H1 (cell line): ENCODE measurements around the gene CPNE5. TPM values are rescaled to one million over a fixed set of nuclear protein-coding genes. Genes with fewer than 3 reads are reported as not detected.
A peak's percentile ranks its signal among the peaks of the same experiment; 100 is the strongest.

Experiments
- CTCF ChIA-PET: fragments of 300-600 bp; sonication (Branson Sonifier 250); formaldehyde crosslinking; loops from one replicate; lab custom pipeline; 2021; ENCODE audit not compliant: partially characterized antibody; lab: Charles Lee
- POLR2A ChIA-PET: fragments of 300-600 bp; sonication (Branson Sonifier 250); formaldehyde crosslinking; loops from one replicate; lab custom pipeline; 2021; ENCODE audit warnings: inconsistent platforms; ENCODE audit not compliant: partially characterized antibody; lab: Charles Lee
- DNase-seq, 2 experiments: peaks; one replicate each; pipeline versions ENCODE4 v3.0.0 to v3.0.0-alpha.2; 2010 to 2022; ENCODE audit warnings: low spot score in 2 of 2, low read depth in 1 of 2, mixed read lengths in 1 of 2
- FAIRE-seq: peaks from 2 replicates; lab custom pipeline; 2011; peaks lifted over from hg19 to GRCh38; lab: Jason Lieb, UNC
- H2AFZ ChIP-seq: 2 replicates; pipeline ENCODE4 v1.8.1; 2012; ENCODE audit warnings: low read length, inconsistent platforms
- H2AK5ac ChIP-seq: 2 replicates; pipeline ENCODE4 v1.6.1; 2013; ENCODE audit warnings: low read depth, low read length
- H2BK120ac ChIP-seq: replicated peaks from 2 replicates; pipeline ENCODE3; 2013; ENCODE audit warnings: low read depth, low read length, inconsistent platforms
- H2BK12ac ChIP-seq: 2 replicates; pipeline ENCODE4 v1.6.1; 2013; ENCODE audit warnings: low read depth, low read length
- H2BK15ac ChIP-seq: 2 replicates; pipeline ENCODE4 v1.6.1; 2013; ENCODE audit warnings: low read length
- H2BK20ac ChIP-seq: 2 replicates; pipeline ENCODE4 v1.6.1; 2013; ENCODE audit warnings: low read length
- H2BK5ac ChIP-seq: 2 replicates; pipeline ENCODE4 v1.6.1; 2013; ENCODE audit warnings: low read depth, low read length
- H3K14ac ChIP-seq: 2 replicates; pipeline ENCODE4 v1.6.1; 2013; ENCODE audit warnings: inconsistent platforms; ENCODE audit not compliant: insufficient read length
- H3K18ac ChIP-seq: 2 replicates; pipeline ENCODE4 v1.6.1; 2013; ENCODE audit warnings: low read length; ENCODE audit errors: extremely low read depth
- H3K23ac ChIP-seq: 2 replicates; pipeline ENCODE4 v1.6.1; 2013; ENCODE audit warnings: inconsistent platforms; ENCODE audit not compliant: insufficient read length
- H3K23me2 ChIP-seq: 2 replicates; pipeline ENCODE4 v1.6.1; 2013; ENCODE audit warnings: low read depth, low read length
- H3K27ac ChIP-seq: 2 replicates; pipeline ENCODE4 v1.6.1; 2011; ENCODE audit warnings: low read depth, low read length, inconsistent platforms
- H3K27me3 ChIP-seq, 4 experiments: replicated peaks in 1 of 4; 1 replicate in 1 of 4; 2 replicates in 3 of 4; pipeline versions ENCODE4 v1.6.1 to v1.8.1; 2011 to 2013; ENCODE audit warnings: low read length in 3 of 4, mild to moderate bottlenecking in 3 of 4, inconsistent platforms in 2 of 4, mixed read lengths in 2 of 4, moderate library complexity in 1 of 4; ENCODE audit not compliant: control insufficient read depth in 3 of 4, insufficient read depth in 3 of 4; ENCODE audit errors: extremely low read depth in 1 of 4
- H3K36me3 ChIP-seq, 4 experiments: 2 replicates each; pipeline versions ENCODE4 v1.6.1 to v1.8.1; 2011 to 2013; ENCODE audit warnings: mild to moderate bottlenecking in 4 of 4, low read length in 3 of 4, moderate library complexity in 2 of 4, control low read depth in 1 of 4, inconsistent platforms in 1 of 4; ENCODE audit not compliant: insufficient read depth in 4 of 4, control insufficient read depth in 2 of 4
- H3K4ac ChIP-seq: replicated peaks from 2 replicates; pipeline ENCODE3; 2013; ENCODE audit warnings: low read length, low read depth, mixed read lengths, inconsistent platforms; ENCODE audit not compliant: insufficient read length
- H3K4me1 ChIP-seq, 4 experiments: replicated peaks in 1 of 4; 1 replicate in 1 of 4; 2 replicates in 3 of 4; pipeline versions ENCODE4 v1.6.1 to v1.8.1; 2011 to 2013; ENCODE audit warnings: low read length in 3 of 4, inconsistent platforms in 2 of 4, mixed read lengths in 1 of 4; ENCODE audit not compliant: insufficient read depth in 4 of 4, control insufficient read depth in 3 of 4
- H3K4me2 ChIP-seq, 2 experiments: 2 replicates each; pipeline versions ENCODE4 v1.6.1 to v1.8.1; 2011 to 2013; ENCODE audit warnings: low read depth in 2 of 2, low read length in 2 of 2, control low read depth in 1 of 2, inconsistent platforms in 1 of 2, mild to moderate bottlenecking in 1 of 2; ENCODE audit not compliant: insufficient read depth in 1 of 2
- H3K4me3 ChIP-seq, 4 experiments: fragments of 200-600, 300-600 bp in 1 of 4; sonication (generic), shearing (Covaris generic), sonication (Bioruptor Twin) in 1 of 4; 2 replicates each; pipeline versions ENCODE4 v1.5.1 to v1.8.1; 2011 to 2016; ENCODE audit warnings: low read length in 4 of 4, low read depth in 3 of 4, control low read depth in 2 of 4, inconsistent platforms in 2 of 4, mild to moderate bottlenecking in 2 of 4, mixed read lengths in 1 of 4, moderate library complexity in 1 of 4; ENCODE audit not compliant: insufficient read depth in 2 of 4; ENCODE audit errors: extremely low read depth in 1 of 4
- H3K56ac ChIP-seq: replicated peaks from 2 replicates; pipeline ENCODE3; 2013; ENCODE audit warnings: low read depth, mild to moderate bottlenecking, mixed read lengths, low read length, inconsistent platforms; ENCODE audit not compliant: insufficient read length
- H3K79me1 ChIP-seq: 2 replicates; pipeline ENCODE4 v1.6.1; 2013; ENCODE audit warnings: low read depth, low read length, control low read depth
- H3K79me2 ChIP-seq, 2 experiments: 2 replicates each; pipeline versions ENCODE4 v1.6.1 to v1.8.1; 2012 to 2013; ENCODE audit warnings: low read length in 2 of 2, mild to moderate bottlenecking in 2 of 2, inconsistent platforms in 1 of 2; ENCODE audit not compliant: insufficient read depth in 2 of 2, control insufficient read depth in 1 of 2
- H3K9ac ChIP-seq, 4 experiments: replicated peaks in 1 of 4; 1 replicate in 1 of 4; 2 replicates in 3 of 4; pipeline versions ENCODE4 v1.6.1 to v1.8.1; 2011 to 2013; ENCODE audit warnings: low read depth in 3 of 4, low read length in 3 of 4, control low read depth in 2 of 4, mild to moderate bottlenecking in 2 of 4, moderate library complexity in 2 of 4, inconsistent platforms in 1 of 4; ENCODE audit errors: extremely low read depth in 1 of 4
- H3K9me3 ChIP-seq, 2 experiments: 2 replicates each; pipeline versions ENCODE4 v1.6.1 to v1.8.1; 2012 to 2013; ENCODE audit warnings: mild to moderate bottlenecking in 2 of 2, moderate library complexity in 2 of 2, control low read depth in 1 of 2, inconsistent platforms in 1 of 2, low read depth in 1 of 2, low read length in 1 of 2, mixed read lengths in 1 of 2; ENCODE audit not compliant: insufficient read depth in 2 of 2
- H4K20me1 ChIP-seq, 2 experiments: replicated peaks in 1 of 2; 2 replicates each; pipeline versions ENCODE3 to v1.8.1; 2011 to 2013; ENCODE audit warnings: inconsistent platforms in 2 of 2, low read length in 2 of 2, mild to moderate bottlenecking in 1 of 2; ENCODE audit not compliant: insufficient read depth in 2 of 2, control insufficient read depth in 1 of 2
- H4K5ac ChIP-seq: 2 replicates; pipeline ENCODE4 v1.6.1; 2013; ENCODE audit warnings: low read length, low read depth, mixed read lengths, inconsistent platforms; ENCODE audit not compliant: insufficient read length
- H4K8ac ChIP-seq: 2 replicates; pipeline ENCODE4 v1.8.0; 2013; ENCODE audit warnings: mild to moderate bottlenecking, moderate library complexity, low read length, inconsistent platforms; ENCODE audit not compliant: insufficient read depth; ENCODE audit errors: extremely low read depth
- H4K91ac ChIP-seq: replicated peaks from 2 replicates; pipeline ENCODE3; 2013; ENCODE audit warnings: low read length, mixed read lengths, inconsistent platforms; ENCODE audit not compliant: insufficient read length
- ASH2L ChIP-seq: fragments of 200-600, 300-600 bp; sonication (generic); IDR thresholded peaks from one replicate; pipeline ENCODE4 v1.7.1; 2017; ENCODE audit warnings: low read length
- CHD1 ChIP-seq: IDR thresholded peaks from 2 replicates; pipeline ENCODE4 v1.6.1; 2012; ENCODE audit warnings: low read depth, low read length, improper control_type of control experiment
- CHD2 ChIP-seq: IDR thresholded peaks from 2 replicates; pipeline ENCODE4 v1.6.1; 2012; ENCODE audit warnings: low read length, improper control_type of control experiment
- EP300 ChIP-seq, 2 experiments: IDR thresholded peaks; 1 replicate in 1 of 2; 2 replicates in 1 of 2; pipeline ENCODE4 v1.6.1; 2011 to 2012; ENCODE audit warnings: low read depth in 2 of 2, low read length in 2 of 2, mild to moderate bottlenecking in 2 of 2, borderline replicate concordance in 1 of 2, inconsistent platforms in 1 of 2, moderate library complexity in 1 of 2
- EZH2 ChIP-seq: fragments of 200-600 bp; sonication (generic); IDR thresholded peaks from 2 replicates; pipeline ENCODE4 v1.7.1; 2012; ENCODE audit warnings: low read depth, mild to moderate bottlenecking, moderate library complexity, low read length, inconsistent platforms; ENCODE audit not compliant: severe bottlenecking
- FOSL1 ChIP-seq: IDR thresholded peaks from 2 replicates; pipeline ENCODE4 v1.6.1; 2011; ENCODE audit warnings: mild to moderate bottlenecking, low read depth, low read length, moderate library complexity; ENCODE audit not compliant: insufficient read depth
- JUND ChIP-seq: IDR thresholded peaks from 2 replicates; pipeline ENCODE4 v1.6.1; 2011; ENCODE audit warnings: mild to moderate bottlenecking, improper control_type of control experiment, low read length
- RBBP5 ChIP-seq: IDR thresholded peaks from 2 replicates; pipeline ENCODE4 v1.7.1; 2012; ENCODE audit warnings: low read depth, mild to moderate bottlenecking, inconsistent platforms, low read length, moderate library complexity, borderline replicate concordance
- RNF2 ChIP-seq: fragments of 200-900, 300-1000 bp; sonication (generic); IDR thresholded peaks from 2 replicates; pipeline ENCODE4 v1.7.1; 2016; ENCODE audit warnings: borderline replicate concordance, low read depth, mild to moderate bottlenecking, antibody characterized with exemption, low read length; ENCODE audit not compliant: poor library complexity, severe bottlenecking; ENCODE audit errors: missing control alignments
- SP4 ChIP-seq: IDR thresholded peaks from 2 replicates; pipeline ENCODE4 v1.6.1; 2012; ENCODE audit warnings: low read length, inconsistent platforms
- SRF ChIP-seq: IDR thresholded peaks from 2 replicates; pipeline ENCODE4 v1.6.1; 2011; ENCODE audit warnings: mild to moderate bottlenecking, low read depth, low read length, moderate library complexity
- SUZ12 ChIP-seq: fragments of 200-600 bp; sonication (generic); IDR thresholded peaks from 2 replicates; pipeline ENCODE4 v1.6.1; 2012; ENCODE audit warnings: mild to moderate bottlenecking, inconsistent platforms, low read length, moderate library complexity, mixed read lengths
- ZNF274 ChIP-seq: IDR thresholded peaks from 2 replicates; pipeline ENCODE4 v1.7.0; 2012; ENCODE audit warnings: low read length, borderline replicate concordance; ENCODE audit errors: extremely low read depth
- WGBS, 2 experiments: shearing (Covaris generic) in 1 of 2; methylation state at CpG; one replicate each; pipeline versions ENCODE4 v1.1.6 to v1.1.7; 2013 to 2015; ENCODE audit warnings: low lambda C conversion rate in 2 of 2, mixed read lengths in 2 of 2, inconsistent platforms in 1 of 2, low coverage in 1 of 2, missing lambda C conversion rate in 1 of 2; ENCODE audit not compliant: insufficient replicate concordance in 2 of 2, insufficient coverage in 1 of 2, insufficient read length in 1 of 2; ENCODE audit errors: extremely low coverage in 1 of 2, missing lambda C conversion rate in 1 of 2; 5-methylcytosine and 5-hydroxymethylcytosine counted together
- polyA plus RNA-seq, 7 experiments: library from polyadenylated mRNA; depleted of rRNA in 3 of 7; stranded (reverse) in 5 of 7; unstranded in 2 of 7; fragments of >200 nt in 5 of 7; fragments of 200-250 nt in 2 of 7; gene quantifications; 1 replicate in 5 of 7; 2 replicates in 1 of 7; 4 replicates in 1 of 7; pipeline versions ENCODE4 v1.2.1 to v1.2.3, GENCODE V29; 2011 to 2013; ENCODE audit warnings: missing spikeins in 2 of 7, mixed read lengths in 2 of 7
- total RNA-seq: library from RNA; stranded (reverse); fragmentation: NEBNext Ultra II Directional; extraction: Animal tissue kit (Norgen Biotek cat#: 25700); gene quantifications from 2 replicates; pipeline ENCODE4 v1.2.1, GENCODE V29; 2021

The CPNE5 gene
- total and polyA plus RNA-seq, 2 of the 8 experiments (the other 6 are each of a cell fraction or from before 2014, with no cell fraction given): 0.88 to 1.8 TPM

DNA sequence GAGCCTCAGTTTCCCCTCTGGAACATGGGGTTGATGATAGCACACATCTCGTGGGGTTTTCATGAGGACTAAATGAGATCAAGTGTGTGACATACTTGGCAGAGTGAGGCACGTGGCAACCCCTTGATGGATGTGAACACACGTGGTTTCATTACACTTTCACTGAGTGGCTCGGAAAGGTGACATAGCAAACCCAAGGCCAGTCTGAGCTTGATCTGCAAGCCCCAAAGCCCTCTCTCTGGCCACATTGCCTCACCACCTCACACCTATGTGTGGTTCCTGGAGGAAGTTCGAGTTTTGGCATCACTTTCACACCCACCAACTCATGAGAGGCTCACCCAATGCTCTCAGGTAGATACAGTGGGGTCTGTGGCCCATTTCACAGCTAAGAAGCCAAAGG is 60.0 kb downstream of the CPNE5 start:
- H3K4me1 ChIP-seq: peaks cover 4 to 18% (median 14%) of the 10 kb centered on the region in 4 experiments
- POLR2A ChIA-PET: interaction anchor here (1.5 to 3.3 kb wide), 3 partner anchors 10 to 20 kb away, joined by 3 to 15 read pairs (median 4); no protein-coding TSS in a partner anchor
- no peak overlapping the region for H3K56ac ChIP-seq
- CTCF ChIA-PET: interaction anchor here (0.7 to 12.0 kb wide), 10 partner anchors 9 to 136 kb away, joined by 3 to 231 read pairs (median 6); no protein-coding TSS in a partner anchor
- H3K27ac ChIP-seq: no peak overlapping the region
- no peaks in the 10 kb centered on the region for H3K79me2 ChIP-seq
- H4K20me1 ChIP-seq: no peaks in the 10 kb centered on the region
- no peaks in the 10 kb centered on the region for H3K36me3 ChIP-seq
- DNase-seq (no peak), FAIRE-seq (no peak)
- H2AFZ ChIP-seq: no peak overlapping the region
- no peak overlapping the region for H2BK5ac ChIP-seq
- H2BK20ac ChIP-seq: no peak overlapping the region
- H3K23ac ChIP-seq: no peak overlapping the region
- H2BK15ac ChIP-seq: no peak overlapping the region
- no peak overlapping the region for H4K5ac ChIP-seq
- H3K4ac ChIP-seq: no peak overlapping the region
- 86% methylated on average over 5 of the region's 5 CpGs; no CpG with 5 or more reads in 1 of the 2 experiments for WGBS, 2 experiments
- no peak overlapping the region for H3K4me3 ChIP-seq
- H4K91ac ChIP-seq: no peak overlapping the region
- no peak overlapping the region for H2BK120ac ChIP-seq
- H2BK12ac ChIP-seq: 0 out of 2 replicates have a peak overlapping the region, but pooled peaks have one; percentile 18
- H3K9me3 ChIP-seq: no peaks in the 10 kb centered on the region
- H3K27me3 ChIP-seq: peaks cover 0 to 4% (median 1%) of the 10 kb centered on the region in 4 experiments; a peak in 3 of 7 replicates
- H2AK5ac ChIP-seq: peak overlapping the region; percentile 69; the same call in 1 of the 2 replicates
- no peak overlapping the region for H4K8ac ChIP-seq
- no peak overlapping the region for H3K9ac ChIP-seq
- TF ChIP-seq EP300 (IDR thresholded peaks at IDR 0.05; ENCODE audit: borderline replicate concordance in 1 of 2, low read depth in 2 of 2, low read length in 2 of 2) (no peak), RBBP5 (no peak), CHD1 (no peak), JUND (no peak), ASH2L (no peak), CHD2 (no peak), SP4 (no peak), SRF (no peak), SUZ12 (no peak), RNF2 (no peak), EZH2 (no peak), ZNF274 (no peak), FOSL1 (no peak)
- TF ChIP-seq, all 59 proteins: peak for 0
- no peaks in the 10 kb centered on the region for H3K79me1 ChIP-seq
- peak overlapping the region; percentile 5; the same call in 1 of the 2 replicates for H3K18ac ChIP-seq
- H3K4me2 ChIP-seq: no peak overlapping the region
- peaks cover 2% of the 10 kb centered on the region; the same call in 1 of the 2 replicates for H3K23me2 ChIP-seq
- H3K14ac ChIP-seq: no peak overlapping the region
